ENCODE results near the gene TRAPPC13.

TRAPPC13 gene

DNA sequence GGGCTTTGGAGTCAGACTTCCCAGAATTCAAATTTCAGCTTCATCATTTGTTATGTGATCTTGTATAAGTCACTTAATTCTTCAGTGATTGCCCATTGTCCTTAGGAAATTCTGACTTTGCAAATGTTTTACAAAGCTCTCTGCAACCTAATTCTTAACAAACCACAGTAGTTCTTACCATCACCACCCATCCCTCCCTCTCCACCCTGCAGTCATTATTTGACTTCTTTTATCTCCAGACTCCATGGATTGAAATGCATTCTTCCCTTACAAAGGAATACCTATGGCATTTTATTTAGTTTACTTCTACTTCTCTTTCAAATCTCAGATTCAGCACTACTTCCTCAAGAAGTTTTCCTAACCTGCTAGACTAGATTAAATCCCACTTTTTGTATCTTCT is 23.1 kb downstream of the TRAPPC13 start:
- Histone ChIP-seq H2AFZ (ENCODE audit: low read length) (no peak overlapping the region), H3K4me3 (ENCODE audit: low read length) (no peak overlapping the region), H3K36me3 (replicated peaks; ENCODE audit: insufficient read depth, low read length) (no peaks in the 10 kb centered on the region), H3K4me2 (ENCODE audit: low read depth, low read length) (no peak overlapping the region), H3K27ac (ENCODE audit: low read length) (no peak overlapping the region), H3K79me2 (ENCODE audit: low read length) (no peaks in the 10 kb centered on the region), H3K27me3 (replicated peaks; ENCODE audit: insufficient read depth, low read length) (no peaks in the 10 kb centered on the region), H3K9ac (ENCODE audit: low read length) (no peak overlapping the region), H3K9me2 (replicated peaks; ENCODE audit: insufficient read depth, low read length) (no peaks in the 10 kb centered on the region), H3K9me3 (replicated peaks; ENCODE audit: insufficient read depth, low read length) (no peaks in the 10 kb centered on the region), H3K4me1 (ENCODE audit: low read length) (no peaks in the 10 kb centered on the region), H3F3A (ENCODE audit: insufficient read depth, low read length) (no peaks in the 10 kb centered on the region), H4K20me1 (ENCODE audit: insufficient read depth, low read length) (no peaks in the 10 kb centered on the region)
- TF ChIP-seq EZH2 (optimal IDR thresholded peaks at IDR 0.05; ENCODE audit: low read depth, low read length), result no peak
- DNase-seq, result no peak

DNA sequence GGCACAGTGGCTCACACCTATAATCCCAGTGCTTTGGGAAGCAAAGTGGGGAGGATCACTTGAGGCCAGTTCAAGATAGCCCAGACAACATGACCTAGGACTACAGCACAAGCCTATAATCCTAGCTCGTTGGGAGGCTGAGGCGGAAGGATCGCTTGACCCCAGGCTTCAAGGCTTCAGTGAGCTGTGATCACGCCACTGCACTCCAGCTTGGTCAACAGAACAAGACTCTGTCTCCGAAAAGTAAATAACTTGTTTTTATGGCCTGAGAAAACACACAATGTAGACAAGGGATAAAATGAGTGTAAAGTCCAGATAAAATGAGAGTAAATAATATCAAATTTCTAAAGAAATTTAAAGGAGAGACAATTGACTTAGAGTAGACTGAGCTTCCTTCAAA is 26.3 kb downstream of the TRAPPC13 start:
- H3K9me3 ChIP-seq (replicated peaks; ENCODE audit: insufficient read depth, low read length), result no peaks in the 10 kb centered on the region
- no peak overlapping the region for H3K27ac ChIP-seq (ENCODE audit: low read length)
- no peak overlapping the region for H3K4me3 ChIP-seq (ENCODE audit: low read length)
- no peaks in the 10 kb centered on the region for H3K4me1 ChIP-seq (ENCODE audit: low read length)
- no peak overlapping the region for H3K9ac ChIP-seq (ENCODE audit: low read length)
- no peaks in the 10 kb centered on the region for H3K27me3 ChIP-seq (replicated peaks; ENCODE audit: insufficient read depth, low read length)
- H3K4me2 ChIP-seq (ENCODE audit: low read depth, low read length), result no peak overlapping the region
- no peaks in the 10 kb centered on the region for H3K79me2 ChIP-seq (ENCODE audit: low read length)
- H3K36me3 ChIP-seq (replicated peaks; ENCODE audit: insufficient read depth, low read length), result no peaks in the 10 kb centered on the region; the same call in 1 of the 2 replicates
- H2AFZ ChIP-seq (ENCODE audit: low read length), result no peak overlapping the region
- no peaks in the 10 kb centered on the region for H3K9me2 ChIP-seq (replicated peaks; ENCODE audit: insufficient read depth, low read length)
- no peak for DNase-seq
- no peaks in the 10 kb centered on the region for H3F3A ChIP-seq (ENCODE audit: insufficient read depth, low read length)
- no peaks in the 10 kb centered on the region for H4K20me1 ChIP-seq (ENCODE audit: insufficient read depth, low read length)
- TF ChIP-seq EZH2 (optimal IDR thresholded peaks at IDR 0.05; ENCODE audit: low read depth, low read length), result no peak
- no peak for TF ChIP-seq EZH2phosphoT487 (IDR thresholded peaks at IDR 0.05; ENCODE audit: low read length)
- TF ChIP-seq, protein P1, sequence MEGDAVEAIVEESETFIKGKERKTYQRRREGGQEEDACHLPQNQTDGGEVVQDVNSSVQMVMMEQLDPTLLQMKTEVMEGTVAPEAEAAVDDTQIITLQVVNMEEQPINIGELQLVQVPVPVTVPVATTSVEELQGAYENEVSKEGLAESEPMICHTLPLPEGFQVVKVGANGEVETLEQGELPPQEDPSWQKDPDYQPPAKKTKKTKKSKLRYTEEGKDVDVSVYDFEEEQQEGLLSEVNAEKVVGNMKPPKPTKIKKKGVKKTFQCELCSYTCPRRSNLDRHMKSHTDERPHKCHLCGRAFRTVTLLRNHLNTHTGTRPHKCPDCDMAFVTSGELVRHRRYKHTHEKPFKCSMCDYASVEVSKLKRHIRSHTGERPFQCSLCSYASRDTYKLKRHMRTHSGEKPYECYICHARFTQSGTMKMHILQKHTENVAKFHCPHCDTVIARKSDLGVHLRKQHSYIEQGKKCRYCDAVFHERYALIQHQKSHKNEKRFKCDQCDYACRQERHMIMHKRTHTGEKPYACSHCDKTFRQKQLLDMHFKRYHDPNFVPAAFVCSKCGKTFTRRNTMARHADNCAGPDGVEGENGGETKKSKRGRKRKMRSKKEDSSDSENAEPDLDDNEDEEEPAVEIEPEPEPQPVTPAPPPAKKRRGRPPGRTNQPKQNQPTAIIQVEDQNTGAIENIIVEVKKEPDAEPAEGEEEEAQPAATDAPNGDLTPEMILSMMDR (IDR thresholded peaks at IDR 0.05; ENCODE audit: low read length), result no peak

DNA sequence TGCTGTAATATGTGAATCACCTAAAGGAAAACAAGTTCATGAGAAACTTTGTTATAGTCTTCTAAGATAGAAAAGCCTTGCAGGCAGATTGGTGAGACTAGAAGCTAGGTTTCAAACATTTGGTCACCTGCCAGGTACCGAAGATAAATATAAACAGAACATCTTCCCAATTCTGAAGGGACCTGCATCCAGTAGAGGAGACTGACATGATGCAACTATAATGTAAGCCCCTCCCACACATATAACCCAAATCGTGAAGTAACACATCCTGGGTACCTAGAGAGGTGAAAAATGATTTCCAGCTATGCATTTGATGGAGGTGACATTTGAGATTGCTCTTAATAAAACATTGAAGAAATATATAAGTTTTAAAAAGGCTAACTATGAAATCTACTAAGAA is 29.9 kb downstream of the TRAPPC13 start:
- H3K9ac ChIP-seq (ENCODE audit: low read length), result no peak overlapping the region
- H3K27me3 ChIP-seq (replicated peaks; ENCODE audit: insufficient read depth, low read length), result no peaks in the 10 kb centered on the region
- no peak overlapping the region for H3K27ac ChIP-seq (ENCODE audit: low read length)
- no peaks in the 10 kb centered on the region for H3F3A ChIP-seq (ENCODE audit: insufficient read depth, low read length)
- H4K20me1 ChIP-seq (ENCODE audit: insufficient read depth, low read length), result no peaks in the 10 kb centered on the region
- H2AFZ ChIP-seq (ENCODE audit: low read length), result no peak overlapping the region
- DNase-seq, result no peak
- no peaks in the 10 kb centered on the region for H3K9me3 ChIP-seq (replicated peaks; ENCODE audit: insufficient read depth, low read length)
- no peaks in the 10 kb centered on the region; the same call in 1 of the 2 replicates for H3K36me3 ChIP-seq (replicated peaks; ENCODE audit: insufficient read depth, low read length)
- H3K4me3 ChIP-seq (ENCODE audit: low read length), result no peak overlapping the region
- TF ChIP-seq, protein P1 (IDR thresholded peaks at IDR 0.05; ENCODE audit: low read length), result no peak
- TF ChIP-seq EZH2 (optimal IDR thresholded peaks at IDR 0.05; ENCODE audit: low read depth, low read length) (no peak), EZH2phosphoT487 (IDR thresholded peaks at IDR 0.05; ENCODE audit: low read length) (no peak)
- H3K4me1 ChIP-seq (ENCODE audit: low read length), result no peaks in the 10 kb centered on the region
- no peaks in the 10 kb centered on the region for H3K9me2 ChIP-seq (replicated peaks; ENCODE audit: insufficient read depth, low read length)
- no peaks in the 10 kb centered on the region for H3K79me2 ChIP-seq (ENCODE audit: low read length)
- no peak overlapping the region for H3K4me2 ChIP-seq (ENCODE audit: low read depth, low read length)

DNA sequence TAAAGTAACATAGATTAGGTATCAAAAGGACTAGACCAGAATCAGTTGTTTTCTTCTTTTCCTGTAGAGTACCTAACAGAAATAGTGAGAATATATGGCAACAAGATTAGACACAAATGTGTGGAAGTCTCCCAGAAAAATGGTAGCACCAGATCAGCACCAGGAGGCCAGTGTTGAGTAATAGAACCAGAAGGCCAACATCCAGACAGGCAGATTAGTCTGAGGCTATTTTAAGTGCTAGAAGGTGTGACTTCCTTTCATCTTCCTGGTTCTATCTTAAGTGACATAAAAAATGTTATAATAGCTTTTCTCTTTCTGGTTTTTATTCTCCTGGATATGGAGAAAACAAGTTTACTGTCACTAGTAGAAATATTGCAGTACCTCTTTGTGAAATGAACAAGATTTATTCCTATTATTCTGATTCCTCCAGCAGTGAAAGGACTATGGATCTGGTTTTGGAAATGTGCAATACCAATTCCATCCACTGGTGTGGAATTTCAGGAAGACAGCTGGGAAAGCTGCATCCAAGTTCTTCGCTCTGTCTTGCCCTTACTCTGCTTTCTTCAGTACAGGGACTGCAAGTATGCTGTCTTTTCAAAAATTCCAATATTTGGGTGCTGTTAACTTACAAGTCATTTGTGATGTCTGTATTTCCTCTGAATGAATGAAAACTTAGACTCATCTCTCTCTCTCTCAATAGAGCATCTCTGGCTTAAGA is 39.1 kb downstream of the TRAPPC13 start:
- no peaks in the 10 kb centered on the region for H3K36me3 ChIP-seq (replicated peaks; ENCODE audit: insufficient read depth, low read length)
- H3K27ac ChIP-seq (ENCODE audit: low read length), result no peak overlapping the region
- no peak for TF ChIP-seq EZH2phosphoT487 (IDR thresholded peaks at IDR 0.05; ENCODE audit: low read length)
- TF ChIP-seq, protein P1 (IDR thresholded peaks at IDR 0.05; ENCODE audit: low read length), result peak; percentile 14; the same call in 1 of the 2 replicates
- H3K4me3 ChIP-seq (ENCODE audit: low read length), result no peak overlapping the region
- H3K9ac ChIP-seq (ENCODE audit: low read length), result no peak overlapping the region
- no peak overlapping the region for H3K4me2 ChIP-seq (ENCODE audit: low read depth, low read length)
- H3K79me2 ChIP-seq (ENCODE audit: low read length), result no peaks in the 10 kb centered on the region
- H3K9me3 ChIP-seq (replicated peaks; ENCODE audit: insufficient read depth, low read length), result no peaks in the 10 kb centered on the region
- no peaks in the 10 kb centered on the region for H3F3A ChIP-seq (ENCODE audit: insufficient read depth, low read length)
- no peaks in the 10 kb centered on the region for H3K9me2 ChIP-seq (replicated peaks; ENCODE audit: insufficient read depth, low read length)
- no peaks in the 10 kb centered on the region for H3K27me3 ChIP-seq (replicated peaks; ENCODE audit: insufficient read depth, low read length)
- H3K4me1 ChIP-seq (ENCODE audit: low read length), result no peaks in the 10 kb centered on the region
- H2AFZ ChIP-seq (ENCODE audit: low read length), result no peak overlapping the region
- DNase-seq, result no peak
- no peaks in the 10 kb centered on the region for H4K20me1 ChIP-seq (ENCODE audit: insufficient read depth, low read length)
